ENCODE results near the gene SNX19.
A peak's percentile ranks its signal among the peaks of the same experiment; 100 is the strongest.

Gene SNX19

GRCh38 chr11:130837194-130837593, 79.1 kb downstream of the SNX19 start:
- no peak for DNase-seq

GRCh38 chr11:130834886-130835285, 81.4 kb downstream of the SNX19 start:
- DNase-seq = no peak

GRCh38 chr11:130832566-130833425, 83.5 kb downstream of the SNX19 start:
- no peak for DNase-seq

- DNase-seq = no peak
Observed at GRCh38 chr11:130831976-130832375, 84.3 kb downstream of the SNX19 start.

GRCh38 chr11:130831506-130831905, 84.8 kb downstream of the SNX19 start:
- peak; percentile 6 for DNase-seq

GRCh38 chr11:130830566-130830965, 85.7 kb downstream of the SNX19 start:
- no peak for DNase-seq

- DNase-seq = no peak
Observed at GRCh38 chr11:130829920-130830511, 86.3 kb downstream of the SNX19 start.

GRCh38 chr11:130828741-130829140, 87.5 kb downstream of the SNX19 start:
- DNase-seq = no peak

- peak; percentile 33 for DNase-seq
Observed at GRCh38 chr11:130827451-130828377, 88.6 kb downstream of the SNX19 start.

GRCh38 chr11:130826572-130826971, 89.7 kb downstream of the SNX19 start:
- DNase-seq = no peak

GRCh38 chr11:130825983-130826382, 90.3 kb downstream of the SNX19 start:
- DNase-seq = no peak

- no peak for DNase-seq
Observed at GRCh38 chr11:130825561-130825960, 90.7 kb downstream of the SNX19 start.

Data from activated CD4-positive, alpha-beta T cell treated with anti-CD3 and anti-CD28 coated beads for 48 hours (primary cell).